ENCODE data around the gene GTF3C1. TPM values are rescaled to one million over a fixed set of nuclear protein-coding genes. Genes with fewer than 3 reads are reported as not detected.

The GTF3C1 gene
- total RNA-seq, 1 donor = 71.8 TPM

DNA sequence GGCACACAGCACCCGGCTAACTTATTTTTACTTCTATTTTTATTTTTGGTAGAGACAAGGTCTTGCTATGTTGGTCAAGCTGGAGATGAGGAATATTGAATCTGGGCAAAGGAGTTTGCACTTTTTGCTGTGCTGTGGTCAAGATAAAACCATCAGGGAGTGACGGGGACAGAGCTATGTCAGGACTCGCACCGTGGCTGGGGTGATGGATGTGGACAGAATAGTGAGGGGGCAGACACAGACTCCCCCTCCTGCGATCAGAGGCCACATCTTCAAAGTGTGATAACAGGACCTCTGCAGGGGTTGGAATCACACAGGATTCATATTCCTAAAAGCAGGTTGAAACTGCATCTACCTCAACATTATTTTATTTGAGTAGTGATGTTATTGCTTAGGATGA, 122.2 kb downstream of the GTF3C1 start:
- TF ChIP-seq, protein P1, sequence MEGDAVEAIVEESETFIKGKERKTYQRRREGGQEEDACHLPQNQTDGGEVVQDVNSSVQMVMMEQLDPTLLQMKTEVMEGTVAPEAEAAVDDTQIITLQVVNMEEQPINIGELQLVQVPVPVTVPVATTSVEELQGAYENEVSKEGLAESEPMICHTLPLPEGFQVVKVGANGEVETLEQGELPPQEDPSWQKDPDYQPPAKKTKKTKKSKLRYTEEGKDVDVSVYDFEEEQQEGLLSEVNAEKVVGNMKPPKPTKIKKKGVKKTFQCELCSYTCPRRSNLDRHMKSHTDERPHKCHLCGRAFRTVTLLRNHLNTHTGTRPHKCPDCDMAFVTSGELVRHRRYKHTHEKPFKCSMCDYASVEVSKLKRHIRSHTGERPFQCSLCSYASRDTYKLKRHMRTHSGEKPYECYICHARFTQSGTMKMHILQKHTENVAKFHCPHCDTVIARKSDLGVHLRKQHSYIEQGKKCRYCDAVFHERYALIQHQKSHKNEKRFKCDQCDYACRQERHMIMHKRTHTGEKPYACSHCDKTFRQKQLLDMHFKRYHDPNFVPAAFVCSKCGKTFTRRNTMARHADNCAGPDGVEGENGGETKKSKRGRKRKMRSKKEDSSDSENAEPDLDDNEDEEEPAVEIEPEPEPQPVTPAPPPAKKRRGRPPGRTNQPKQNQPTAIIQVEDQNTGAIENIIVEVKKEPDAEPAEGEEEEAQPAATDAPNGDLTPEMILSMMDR (IDR thresholded peaks at IDR 0.05; ENCODE audit: insufficient read depth, low read length) = no peak
- no peak for DNase-seq (ENCODE audit: low read depth)
- H3K4me3 ChIP-seq (ENCODE audit: low read depth, low read length) = no peak overlapping the region

DNA sequence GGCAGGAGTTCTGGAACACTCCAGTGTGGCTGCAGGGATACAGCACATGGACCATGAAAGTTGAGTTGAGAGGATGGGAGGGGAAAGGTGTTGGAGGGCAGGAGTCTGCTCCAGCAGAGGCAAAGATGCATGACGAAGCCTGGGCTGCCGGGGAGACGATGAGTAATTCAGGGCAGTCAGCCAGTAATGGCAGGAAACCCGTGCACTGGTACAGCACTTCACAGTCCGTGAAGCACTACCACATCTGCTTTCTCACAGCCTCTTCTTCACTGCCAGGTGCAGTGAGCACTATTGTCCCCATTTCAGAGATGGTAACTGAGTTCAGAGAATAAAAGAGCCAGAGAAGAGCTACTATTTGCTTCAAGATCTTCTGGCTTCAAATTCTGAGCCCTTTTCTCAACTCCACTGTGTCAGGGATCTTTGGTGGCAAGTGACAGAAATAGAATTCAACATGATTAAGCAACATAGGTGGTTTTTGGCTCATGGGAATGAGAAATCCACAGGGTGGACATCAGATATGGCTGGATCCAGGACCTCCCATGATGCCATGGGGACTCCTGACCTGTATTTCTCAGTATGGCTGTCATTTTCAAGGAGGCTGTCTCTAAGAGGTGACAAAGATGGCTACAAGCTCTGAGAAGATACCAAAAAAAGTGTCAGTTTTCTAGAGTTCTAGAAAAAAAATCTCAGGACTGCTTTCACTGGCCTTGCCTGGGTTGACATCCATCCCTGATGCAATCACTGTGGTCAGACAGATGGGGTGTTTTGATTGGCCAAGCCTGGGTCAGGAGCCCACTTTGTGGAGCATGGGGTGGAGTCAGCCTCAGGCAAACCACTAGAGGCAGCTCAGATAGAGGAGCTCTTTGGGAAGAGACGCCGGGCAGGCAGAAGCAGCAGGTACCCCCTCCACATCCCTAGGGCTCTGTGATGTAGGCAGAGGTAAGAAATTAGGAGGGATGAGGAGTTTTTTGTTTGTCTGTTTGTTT, 123.0 kb downstream of the GTF3C1 start:
- DNase-seq (ENCODE audit: low read depth) = peak; percentile 83
- no peak overlapping the region for H3K4me3 ChIP-seq (ENCODE audit: low read depth, low read length)
- TF ChIP-seq, protein P1 (IDR thresholded peaks at IDR 0.05; ENCODE audit: insufficient read depth, low read length) = peak; percentile 19

DNA sequence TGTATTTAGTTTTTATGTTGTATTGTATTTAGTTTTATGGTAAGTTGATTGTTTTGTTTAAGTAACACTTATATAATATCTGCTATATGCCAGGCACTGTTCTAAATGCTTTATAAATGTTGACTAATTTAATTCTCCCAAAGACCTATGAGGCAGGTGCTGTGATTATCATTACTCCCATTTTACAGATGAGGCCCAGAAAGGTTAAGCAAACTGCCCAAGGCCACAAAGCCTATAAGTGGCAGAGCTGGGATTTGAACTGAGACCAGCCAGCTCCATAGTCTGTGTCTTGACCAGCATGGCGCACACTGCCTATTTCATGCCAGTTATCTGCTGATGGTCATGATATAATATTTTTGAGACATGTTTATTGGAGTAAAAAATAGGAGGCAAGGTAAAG, 123.8 kb downstream of the GTF3C1 start:
- no peak overlapping the region for H3K4me3 ChIP-seq (ENCODE audit: low read depth, low read length)
- TF ChIP-seq, protein P1 (IDR thresholded peaks at IDR 0.05; ENCODE audit: insufficient read depth, low read length) = no peak
- DNase-seq (ENCODE audit: low read depth) = no peak

DNA sequence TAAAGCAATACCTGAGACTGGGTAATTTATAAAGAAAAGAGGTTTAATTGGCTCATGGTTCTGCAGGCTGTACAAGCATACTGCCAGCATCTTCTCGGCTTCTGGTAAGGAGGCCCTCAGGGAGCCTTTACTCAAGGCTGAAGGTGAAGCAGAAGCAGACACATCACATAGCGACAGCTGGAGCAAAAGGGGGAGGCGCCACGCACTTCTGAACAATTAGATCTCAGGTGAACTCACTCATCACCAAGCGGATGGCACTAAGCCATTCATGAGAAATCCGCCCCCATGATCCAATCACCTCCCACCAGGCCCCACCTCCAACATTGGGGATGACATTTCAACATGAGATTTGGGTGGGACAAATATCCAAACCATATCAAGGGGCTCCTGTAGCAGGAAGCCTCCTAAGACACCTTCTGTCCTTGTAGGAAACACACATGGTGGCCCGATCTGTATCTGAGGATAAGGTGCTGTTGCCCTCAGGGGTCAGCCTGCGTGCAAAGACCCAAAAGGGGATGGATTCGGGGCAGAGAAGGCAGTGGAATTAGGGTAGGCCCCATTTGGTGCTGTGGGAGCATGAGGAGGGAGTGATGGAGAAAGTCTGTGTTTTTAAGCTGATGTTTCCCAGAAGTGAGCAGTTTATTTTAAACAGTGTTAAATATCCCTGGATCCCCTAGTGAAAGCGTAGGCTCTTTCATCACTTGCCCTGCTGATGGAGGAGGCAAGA, 124.8 kb downstream of the GTF3C1 start:
- TF ChIP-seq, protein P1 (IDR thresholded peaks at IDR 0.05; ENCODE audit: insufficient read depth, low read length) = no peak

DNA sequence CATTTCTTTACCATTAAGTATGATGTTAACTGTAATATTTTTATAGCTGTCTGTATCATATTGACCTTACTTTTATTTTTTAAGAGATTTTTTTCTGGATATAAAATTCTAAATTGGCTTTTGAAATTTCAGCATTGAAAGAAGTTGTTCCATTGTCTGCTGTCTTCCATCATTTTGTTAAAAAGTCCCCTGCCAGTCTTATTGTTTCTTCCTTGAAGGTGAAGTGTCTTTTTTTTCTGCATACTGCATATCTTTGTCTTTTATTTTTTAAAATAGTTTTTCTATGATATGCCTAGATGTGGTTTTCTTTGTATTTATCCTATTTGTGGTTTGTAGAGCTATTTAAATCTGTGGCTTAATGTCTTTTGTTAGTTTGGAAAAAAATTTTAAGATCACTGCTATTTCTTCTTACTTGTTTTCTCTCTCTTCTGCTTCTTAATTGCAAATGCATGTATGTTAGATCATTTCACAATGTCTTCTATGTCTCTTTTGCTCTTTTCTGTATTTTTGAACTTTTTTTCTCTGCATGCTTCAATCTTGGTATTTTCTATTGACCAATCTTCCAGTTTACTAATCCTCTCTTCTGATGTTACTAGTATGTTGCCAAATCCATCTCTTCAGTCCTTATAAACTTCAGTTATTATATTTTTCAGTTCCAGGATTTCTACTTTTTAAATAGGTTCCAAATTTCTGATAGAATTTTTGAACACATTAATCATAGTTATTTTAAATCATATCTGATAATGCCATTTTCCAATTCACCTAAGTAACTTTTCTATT, 127.6 kb downstream of the GTF3C1 start:
- no peak for DNase-seq (ENCODE audit: low read depth)
- no peak overlapping the region for H3K4me3 ChIP-seq (ENCODE audit: low read depth, low read length)
- TF ChIP-seq, protein P1 (IDR thresholded peaks at IDR 0.05; ENCODE audit: insufficient read depth, low read length) = no peak

More for the DNA sequence above, 124.8 kb downstream of the GTF3C1 start:
- no peak for DNase-seq (ENCODE audit: low read depth)
- H3K4me3 ChIP-seq (ENCODE audit: low read depth, low read length) = no peak overlapping the region

DNA sequence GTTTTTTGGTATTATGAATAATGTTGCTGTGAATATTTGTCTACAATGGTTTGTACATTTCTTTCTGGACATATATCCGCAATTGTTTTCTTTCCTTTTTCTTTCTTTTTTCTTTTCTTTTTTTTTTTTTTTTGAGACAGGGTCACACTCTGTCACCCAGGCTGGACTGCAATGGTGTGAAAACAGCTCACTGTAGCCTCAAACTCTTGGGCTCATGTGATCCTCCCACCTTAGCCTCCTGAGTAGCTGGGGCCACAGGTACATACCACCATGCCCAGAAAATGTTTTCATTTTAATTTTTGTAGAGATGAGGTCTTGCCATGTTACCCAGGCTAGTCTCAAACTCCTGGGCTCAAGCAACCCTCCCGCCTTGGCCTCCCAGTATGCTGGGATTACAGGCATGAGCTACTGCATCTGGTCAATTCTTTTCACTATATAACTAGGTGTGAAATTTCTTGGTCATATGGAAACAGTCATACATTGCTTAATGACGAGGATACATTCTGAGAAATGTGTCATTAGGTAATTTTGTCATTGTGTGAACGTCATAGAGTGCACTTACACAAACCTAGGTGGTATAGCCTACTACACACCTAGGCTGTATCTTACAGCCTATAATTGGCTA, 132.6 kb downstream of the GTF3C1 start:
- TF ChIP-seq, protein P1 (IDR thresholded peaks at IDR 0.05; ENCODE audit: insufficient read depth, low read length) = no peak
- no peak for DNase-seq (ENCODE audit: low read depth)
- no peak overlapping the region for H3K4me3 ChIP-seq (ENCODE audit: low read depth, low read length)

Data from fibroblast of the aortic adventitia (primary cell).